ENCODE results near the gene GAS7.

The GAS7 gene

GRCh38 chr17:10073941-10074340, 124.5 kb downstream of the GAS7 start:
- H3K4me3 ChIP-seq (replicated peaks; ENCODE audit: low read depth, low read length), result no peak overlapping the region
- TF ChIP-seq CTCF (IDR thresholded peaks at IDR 0.05; ENCODE audit: low read length, missing control alignments), result no peak
- DNase-seq (ENCODE audit: low read depth), result no peak

- no peak for TF ChIP-seq CTCF (IDR thresholded peaks at IDR 0.05; ENCODE audit: low read length, missing control alignments)
- H3K4me3 ChIP-seq (replicated peaks; ENCODE audit: low read depth, low read length), result no peak overlapping the region
- no peak for DNase-seq (ENCODE audit: low read depth)
Measured at GRCh38 chr17:10072556-10073425, 125.6 kb downstream of the GAS7 start.

- DNase-seq (ENCODE audit: low read depth), result no peak
Measured at GRCh38 chr17:10072086-10072485, 126.3 kb downstream of the GAS7 start.

GRCh38 chr17:10071141-10071540, 127.3 kb downstream of the GAS7 start:
- H3K4me3 ChIP-seq (replicated peaks; ENCODE audit: low read depth, low read length), result no peak overlapping the region
- DNase-seq (ENCODE audit: low read depth), result no peak
- TF ChIP-seq CTCF (IDR thresholded peaks at IDR 0.05; ENCODE audit: low read length, missing control alignments), result no peak

More at GRCh38 chr17:10072086-10072485, 126.3 kb downstream of the GAS7 start:
- H3K4me3 ChIP-seq (replicated peaks; ENCODE audit: low read depth, low read length), result no peak overlapping the region
- no peak for TF ChIP-seq CTCF (IDR thresholded peaks at IDR 0.05; ENCODE audit: low read length, missing control alignments)

- H3K4me3 ChIP-seq (replicated peaks; ENCODE audit: low read depth, low read length), result no peak overlapping the region
- DNase-seq (ENCODE audit: low read depth), result no peak
- TF ChIP-seq CTCF (IDR thresholded peaks at IDR 0.05; ENCODE audit: low read length, missing control alignments), result no peak
Measured at GRCh38 chr17:10070690-10071089, 127.7 kb downstream of the GAS7 start.

GRCh38 chr17:10069301-10069700, 129.1 kb downstream of the GAS7 start:
- no peak for DNase-seq (ENCODE audit: low read depth)
- no peak for TF ChIP-seq CTCF (IDR thresholded peaks at IDR 0.05; ENCODE audit: low read length, missing control alignments)
- no peak overlapping the region for H3K4me3 ChIP-seq (replicated peaks; ENCODE audit: low read depth, low read length)

All from fibroblast of pulmonary artery (primary cell).